Activated CD4-positive, alpha-beta memory T cell treated with anti-CD3 and anti-CD28 coated beads, Interleukin-2, amount 10 ng/mL, durations not matched to agents 7 days and 5 days (primary cell): ENCODE results near the gene ZPBP2. TPM values are rescaled to one million over a fixed set of nuclear protein-coding genes. Genes with fewer than 3 reads are reported as not detected.

ENCODE experiments used
- CTCF ChIA-PET: fragments of 350-600 bp; sonication (Branson Sonifier 250); formaldehyde crosslinking; loops from one replicate; lab custom pipeline; 2021; ENCODE audit warnings: antibody characterized with exemption, inconsistent platforms; lab: Charles Lee
- POLR2A ChIA-PET: fragments of 350-600 bp; sonication (Branson Sonifier 250); formaldehyde crosslinking; loops from one replicate; lab custom pipeline; 2021; ENCODE audit warnings: antibody characterized with exemption; lab: Charles Lee
- DNase-seq: peaks from one replicate; pipeline ENCODE4 v3.0.0-alpha.2; 2020
- H3K27ac Mint-ChIP-seq: one replicate; pipeline ENCODE4 v1.8.0; 2021; ENCODE audit warnings: mild to moderate bottlenecking, mixed read lengths
- H3K27me3 Mint-ChIP-seq: one replicate; pipeline ENCODE4 v1.8.0; 2021; ENCODE audit warnings: mixed read lengths
- H3K36me3 Mint-ChIP-seq: one replicate; pipeline ENCODE4 v1.8.0; 2021; ENCODE audit warnings: low read depth, mixed read lengths
- H3K4me1 Mint-ChIP-seq: one replicate; pipeline ENCODE4 v1.8.0; 2021; ENCODE audit warnings: mixed read lengths
- H3K4me3 Mint-ChIP-seq: one replicate; pipeline ENCODE4 v1.8.0; 2021; ENCODE audit warnings: mild to moderate bottlenecking, mixed read lengths
- H3K9me3 Mint-ChIP-seq: one replicate; pipeline ENCODE4 v1.8.0; 2021; ENCODE audit warnings: mixed read lengths
- total RNA-seq, 2 experiments: library from RNA; stranded (reverse); gene quantifications; one replicate each; pipeline ENCODE4 v1.2.3, GENCODE V29; 2021

Gene ZPBP2
- total RNA-seq, 2 experiments from 2014 or later: not detected

DNA sequence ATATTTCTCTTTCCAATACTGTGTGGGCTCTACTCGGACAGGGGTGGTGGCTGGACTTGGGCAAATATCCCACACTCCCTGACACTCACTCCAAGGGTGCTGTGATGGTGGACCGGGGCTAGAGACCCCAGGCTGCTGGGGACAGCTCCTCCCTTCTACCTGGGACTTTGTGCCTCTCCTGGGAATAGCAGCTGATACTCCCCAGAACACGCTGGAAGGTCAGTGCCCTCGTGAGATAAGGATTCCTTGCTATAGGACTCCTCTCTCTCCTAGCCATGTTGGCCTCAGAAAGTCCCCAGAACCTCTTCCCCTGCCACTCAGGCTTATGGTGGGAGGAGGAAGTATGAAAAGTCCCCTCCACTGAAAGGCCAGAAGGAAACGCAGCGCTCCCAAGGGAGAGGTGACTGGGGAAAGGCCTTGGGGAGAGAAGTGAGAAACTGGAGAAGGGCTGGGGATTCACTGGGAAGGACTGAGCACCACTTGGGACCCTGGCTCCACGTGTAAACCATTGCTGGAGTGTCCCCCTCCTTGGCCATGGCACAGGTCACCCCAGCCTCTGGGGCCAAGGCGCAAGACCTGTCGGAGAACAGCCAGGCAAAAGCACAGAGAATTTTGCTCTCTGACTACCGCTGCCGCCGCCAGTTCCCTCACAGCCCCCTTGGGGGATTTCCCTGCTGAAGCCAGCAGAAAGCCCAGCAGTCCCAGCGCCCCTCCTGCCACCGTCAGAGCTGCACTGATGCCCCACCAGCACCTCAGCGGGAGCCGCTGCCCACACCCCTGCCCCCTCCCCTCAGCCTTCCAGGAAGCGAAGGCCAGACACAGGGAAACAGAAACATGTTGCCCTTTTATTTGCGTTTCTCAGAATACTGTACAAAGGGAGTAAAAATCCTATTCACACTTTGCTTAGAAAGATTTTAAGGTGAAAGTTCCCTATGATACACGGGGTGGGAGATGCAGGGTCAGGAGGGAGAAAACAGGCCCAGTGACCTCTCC is 52.5 kb downstream of the ZPBP2 start:
- Mint-ChIP-seq H3K27ac (peak overlapping the region; percentile 83), H3K9me3 (no peaks in the 10 kb centered on the region), H3K27me3 (no peaks in the 10 kb centered on the region), H3K4me1 (peaks cover 85% of the 10 kb centered on the region), H3K4me3 (no peak overlapping the region), H3K36me3 (peaks cover 83% of the 10 kb centered on the region)
- peak; percentile 44 for DNase-seq
- ChIA-PET CTCF (interaction anchor here (0.9 kb wide), 1 partner anchor 301 kb away, joined by 3 read pairs; no protein-coding TSS in a partner anchor), POLR2A (interaction anchor here (0.7 to 0.8 kb wide), 2 partner anchors 9 to 23 kb away, joined by 3 read pairs; no protein-coding TSS in a partner anchor)

DNA sequence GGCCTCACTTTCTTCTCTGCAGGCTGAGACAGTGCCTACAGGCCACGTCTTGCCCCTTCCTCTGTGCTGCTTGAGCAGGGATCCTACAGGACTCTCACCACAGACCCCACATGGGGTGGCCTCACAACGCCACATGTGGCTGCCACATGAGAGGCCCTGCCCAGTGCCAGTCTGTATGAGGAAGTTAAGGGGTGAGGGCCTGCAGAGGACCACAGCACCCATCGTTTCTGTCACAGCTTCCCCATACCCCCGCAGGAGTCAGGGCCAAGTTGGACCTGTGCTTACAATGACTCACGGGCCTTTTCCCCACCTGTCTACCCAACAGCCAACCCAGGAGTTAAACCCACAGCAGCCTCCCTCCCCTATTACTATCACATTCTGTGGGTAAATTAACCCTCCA is 53.3 kb downstream of the ZPBP2 start:
- CTCF ChIA-PET: interaction anchor here (0.7 kb wide), 1 partner anchor 62 kb away, joined by 3 read pairs; no protein-coding TSS in a partner anchor
- H3K4me1 Mint-ChIP-seq: peaks cover 91% of the 10 kb centered on the region
- POLR2A ChIA-PET: interaction anchor here (0.6 to 2.2 kb wide), 4 partner anchors 24 to 517 kb away, joined by 3 to 10 read pairs (median 4); partner anchors contain the start of gene PSMD3
- peaks cover 79% of the 10 kb centered on the region for H3K36me3 Mint-ChIP-seq
- peak; percentile 21 for DNase-seq
- H3K9me3 Mint-ChIP-seq: no peaks in the 10 kb centered on the region
- no peaks in the 10 kb centered on the region for H3K27me3 Mint-ChIP-seq
- H3K27ac Mint-ChIP-seq: peak overlapping the region; percentile 83
- no peak overlapping the region for H3K4me3 Mint-ChIP-seq

GRCh38 chr17:39922006-39922405 is 54.0 kb downstream of the ZPBP2 start:
- no peaks in the 10 kb centered on the region for H3K27me3 Mint-ChIP-seq
- CTCF ChIA-PET: interaction anchor here (0.7 kb wide), 1 partner anchor 61 kb away, joined by 3 read pairs; no protein-coding TSS in a partner anchor
- H3K4me3 Mint-ChIP-seq: peak overlapping the region; percentile 22
- H3K27ac Mint-ChIP-seq: peak overlapping the region; percentile 83
- no peaks in the 10 kb centered on the region for H3K9me3 Mint-ChIP-seq
- H3K36me3 Mint-ChIP-seq: peaks cover 75% of the 10 kb centered on the region
- no peak for DNase-seq
- peaks cover 90% of the 10 kb centered on the region for H3K4me1 Mint-ChIP-seq
- POLR2A ChIA-PET: interaction anchor here (0.6 to 2.2 kb wide), 4 partner anchors 26 to 516 kb away, joined by 3 to 10 read pairs (median 4); partner anchors contain the start of gene PSMD3

DNA sequence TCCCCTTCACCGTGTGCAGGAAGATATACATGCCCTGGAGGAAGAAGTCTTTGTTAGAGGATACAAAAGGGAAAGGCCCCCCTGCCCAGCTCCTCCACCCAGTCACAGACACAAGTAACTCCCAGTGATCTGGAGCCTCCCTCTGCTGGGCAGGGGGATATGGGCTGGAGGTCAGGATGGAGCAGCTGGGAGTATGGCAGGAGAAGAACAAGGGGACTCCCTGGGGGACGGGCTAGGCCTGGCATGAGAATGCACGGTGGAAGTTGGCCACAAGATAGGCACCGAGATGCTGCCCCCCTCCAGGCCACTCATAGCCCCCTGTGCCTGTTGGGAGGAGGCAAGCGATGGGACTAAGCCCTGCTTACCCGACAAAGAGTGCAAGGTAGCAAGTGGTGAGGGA is 55.2 kb downstream of the ZPBP2 start:
- POLR2A ChIA-PET: interaction anchor here (2.2 kb wide), 1 partner anchor 57 kb away, joined by 10 read pairs; the partner anchor contains the start of gene PSMD3
- Mint-ChIP-seq H3K4me1 (peaks cover 86% of the 10 kb centered on the region), H3K4me3 (no peak overlapping the region)

GRCh38 chr17:39923836-39924690 is 56.1 kb downstream of the ZPBP2 start:
- Mint-ChIP-seq H3K36me3 (peaks cover 57% of the 10 kb centered on the region), H3K27me3 (no peaks in the 10 kb centered on the region), H3K9me3 (no peaks in the 10 kb centered on the region), H3K4me3 (peak overlapping the region; percentile 83), H3K4me1 (peaks cover 85% of the 10 kb centered on the region), H3K27ac (peak overlapping the region; percentile 69)
- DNase-seq: no peak
- POLR2A ChIA-PET: interaction anchor here (2.2 to 3.5 kb wide), 2 partner anchors 56 to 57 kb away, joined by 10 to 26 read pairs; partner anchors contain the start of gene PSMD3
- CTCF ChIA-PET: no interaction called here

More for the DNA sequence above, 55.2 kb downstream of the ZPBP2 start:
- CTCF ChIA-PET: interaction anchor here (0.9 kb wide), 1 partner anchor 251 kb away, joined by 5 read pairs; no protein-coding TSS in a partner anchor
- H3K9me3 Mint-ChIP-seq: no peaks in the 10 kb centered on the region
- DNase-seq: no peak
- no peaks in the 10 kb centered on the region for H3K27me3 Mint-ChIP-seq
- peak overlapping the region; percentile 53 for H3K27ac Mint-ChIP-seq
- peaks cover 63% of the 10 kb centered on the region for H3K36me3 Mint-ChIP-seq

GRCh38 chr17:39924691-39925055 is 56.7 kb downstream of the ZPBP2 start:
- H3K27me3 Mint-ChIP-seq: no peaks in the 10 kb centered on the region
- CTCF ChIA-PET: no interaction called here
- DNase-seq: no peak
- peak overlapping the region; percentile 69 for H3K27ac Mint-ChIP-seq
- peak overlapping the region; percentile 83 for H3K4me3 Mint-ChIP-seq
- no peaks in the 10 kb centered on the region for H3K9me3 Mint-ChIP-seq
- H3K36me3 Mint-ChIP-seq: peaks cover 53% of the 10 kb centered on the region
- POLR2A ChIA-PET: interaction anchor here (3.5 kb wide), 1 partner anchor 57 kb away, joined by 26 read pairs; the partner anchor contains the start of gene PSMD3
- peaks cover 86% of the 10 kb centered on the region for H3K4me1 Mint-ChIP-seq

GRCh38 chr17:39925282-39926134 is 57.5 kb downstream of the ZPBP2 start:
- Mint-ChIP-seq H3K4me3 (peak overlapping the region; percentile 83), H3K9me3 (no peaks in the 10 kb centered on the region), H3K4me1 (peaks cover 80% of the 10 kb centered on the region), H3K36me3 (peaks cover 47% of the 10 kb centered on the region), H3K27me3 (no peaks in the 10 kb centered on the region), H3K27ac (peak overlapping the region; percentile 95)
- POLR2A ChIA-PET: interaction anchor here (0.7 to 3.5 kb wide), 16 partner anchors 10 to 170 kb away, joined by 3 to 26 read pairs (median 6); partner anchors contain the start of genes MED24 and PSMD3
- no peak for DNase-seq
- CTCF ChIA-PET: interaction anchor here (1.1 to 2.3 kb wide), 4 partner anchors 14 to 302 kb away, joined by 3 to 12 read pairs (median 5); partner anchors contain the start of gene PSMD3

- Mint-ChIP-seq H3K27me3 (no peaks in the 10 kb centered on the region), H3K4me1 (peaks cover 74% of the 10 kb centered on the region), H3K36me3 (peaks cover 41% of the 10 kb centered on the region), H3K9me3 (no peaks in the 10 kb centered on the region), H3K4me3 (peak overlapping the region; percentile 83), H3K27ac (peak overlapping the region; percentile 95)
- ChIA-PET POLR2A (interaction anchor here (0.5 to 3.5 kb wide), 26 partner anchors 8 to 204 kb away, joined by 3 to 26 read pairs (median 4); partner anchors contain the start of genes GSDMB, MED24, MIEN1 and PSMD3), CTCF (interaction anchor here (0.6 to 2.3 kb wide), 6 partner anchors 14 to 303 kb away, joined by 3 to 12 read pairs (median 4); partner anchors contain the start of gene PSMD3)
- DNase-seq: no peak
These were observed 58.2 kb downstream of the ZPBP2 start for GRCh38 chr17:39926135-39926587.

DNA sequence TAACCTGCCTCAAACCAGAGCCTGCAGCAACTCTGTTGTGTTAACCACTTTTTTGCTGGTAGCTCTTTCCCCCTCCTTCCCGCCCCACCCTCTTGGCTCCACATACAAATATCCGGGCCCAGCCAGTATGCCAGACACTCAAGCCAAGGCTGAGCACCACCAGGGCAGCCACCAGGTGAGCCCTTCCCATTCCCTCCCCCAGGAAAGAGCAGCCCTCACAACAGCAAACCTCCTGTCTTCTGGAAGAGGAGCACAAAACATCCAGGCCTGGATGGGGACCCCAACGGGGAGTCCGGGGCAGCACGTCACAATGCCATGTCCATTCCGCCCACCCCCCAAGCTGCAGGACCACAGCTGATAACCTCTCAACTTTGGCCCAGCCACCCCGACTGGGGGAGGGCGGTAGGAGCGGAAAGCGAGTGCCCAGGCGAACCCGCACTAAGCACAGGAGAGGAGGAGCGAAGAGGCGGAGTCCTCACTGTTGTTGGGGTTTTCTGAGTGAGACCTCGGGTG is 58.6 kb downstream of the ZPBP2 start:
- Mint-ChIP-seq H3K27ac (peak overlapping the region; percentile 95), H3K4me1 (peaks cover 69% of the 10 kb centered on the region), H3K36me3 (peaks cover 37% of the 10 kb centered on the region), H3K4me3 (peak overlapping the region; percentile 83), H3K27me3 (no peaks in the 10 kb centered on the region), H3K9me3 (no peaks in the 10 kb centered on the region)
- DNase-seq: peak; percentile 78
- ChIA-PET CTCF (interaction anchor here (0.6 to 2.3 kb wide), 6 partner anchors 13 to 303 kb away, joined by 3 to 12 read pairs (median 4); partner anchors contain the start of gene PSMD3), POLR2A (interaction anchor here (0.5 to 3.5 kb wide), 31 partner anchors 8 to 289 kb away, joined by 3 to 26 read pairs (median 4); partner anchors contain the start of genes GSDMB, MED24, MIEN1 and PSMD3)
